Ishikawa (cell line): ENCODE results near the gene ALX4.

Experiments
- CEBPB ChIP-seq: IDR thresholded peaks from 2 replicates; pipeline ENCODE4 v1.6.1; 2012
- CREB1 ChIP-seq: IDR thresholded peaks from 2 replicates; pipeline ENCODE4 v1.6.1; 2012; ENCODE audit warnings: low read depth
- EGR1 ChIP-seq: IDR thresholded peaks from 2 replicates; pipeline ENCODE4 v1.6.1; 2012
- EP300 ChIP-seq: IDR thresholded peaks from 2 replicates; pipeline ENCODE4 v1.6.1; 2012; ENCODE audit warnings: borderline replicate concordance
- FOXM1 ChIP-seq: IDR thresholded peaks from 2 replicates; pipeline ENCODE4 v1.6.1; 2012; ENCODE audit warnings: low read depth, borderline replicate concordance
- NFIC ChIP-seq: IDR thresholded peaks from 2 replicates; pipeline ENCODE4 v1.6.1; 2012
- RAD21 ChIP-seq: IDR thresholded peaks from 2 replicates; pipeline ENCODE4 v1.6.1; 2012; ENCODE audit warnings: low read depth
- TAF1 ChIP-seq: IDR thresholded peaks from 2 replicates; pipeline ENCODE4 v1.6.1; 2012; ENCODE audit warnings: low read depth, mild to moderate bottlenecking
- TCF12 ChIP-seq: IDR thresholded peaks from 2 replicates; pipeline ENCODE4 v1.6.1; 2012; ENCODE audit warnings: low read depth
- TEAD4 ChIP-seq: IDR thresholded peaks from 2 replicates; pipeline ENCODE4 v1.6.1; 2012
- YY1 ChIP-seq: IDR thresholded peaks from 2 replicates; pipeline ENCODE4 v1.6.1; 2012; ENCODE audit warnings: low read depth
- ZBTB7A ChIP-seq: IDR thresholded peaks from 2 replicates; pipeline ENCODE4 v1.6.1; 2012; ENCODE audit warnings: low read depth
- TF ChIP-seq, protein P1 (sequence below): IDR thresholded peaks from 2 replicates; pipeline ENCODE4 v1.6.1; 2012; ENCODE audit warnings: low read depth, mild to moderate bottlenecking
- TF ChIP-seq, protein P2 (sequence below): IDR thresholded peaks from 2 replicates; pipeline ENCODE4 v1.6.1; 2012
- TF ChIP-seq, protein P3 (sequence below): IDR thresholded peaks from 2 replicates; pipeline ENCODE4 v1.6.1; 2012

ALX4 gene

DNA sequence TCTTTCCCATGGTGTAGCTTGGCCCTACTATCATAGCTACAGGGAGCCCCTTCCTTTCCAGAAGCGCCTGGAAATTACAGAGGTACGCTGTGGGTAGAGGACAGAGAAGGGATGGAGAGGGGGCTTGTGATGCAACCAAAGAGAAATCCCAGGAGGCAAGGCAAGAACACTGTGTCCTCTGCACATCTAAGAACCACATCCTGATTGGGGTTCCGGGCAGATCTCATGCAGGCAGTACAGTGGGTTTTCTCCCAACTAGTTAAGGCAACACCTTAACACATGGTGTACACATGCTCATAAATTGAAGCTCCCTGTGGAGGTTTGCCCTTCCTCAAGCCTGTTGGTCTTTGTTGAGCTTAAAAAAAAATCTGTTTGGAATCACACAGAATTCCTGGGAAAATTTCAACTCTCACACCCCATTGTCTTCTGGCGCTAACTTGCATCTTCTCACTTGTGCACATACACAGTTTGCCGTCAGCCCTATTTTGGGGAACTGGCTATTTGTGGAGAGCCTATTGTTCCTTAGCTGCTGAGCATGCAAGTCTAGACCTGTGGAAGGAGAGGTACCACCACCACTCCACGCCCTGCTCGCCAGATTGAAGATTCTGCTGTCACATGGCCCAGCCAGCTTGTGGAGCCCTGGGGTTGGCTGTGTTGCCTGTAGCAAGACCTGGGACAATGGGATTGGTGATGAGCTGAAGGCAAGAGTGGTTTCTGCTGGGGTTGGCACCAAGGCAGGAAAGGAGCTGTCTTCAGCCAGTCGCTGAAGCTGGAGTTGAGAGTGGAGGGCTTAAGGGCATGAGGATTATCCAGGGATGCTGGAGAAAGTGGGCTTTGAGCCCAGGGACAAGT, 52.4 kb downstream of the ALX4 start:
- TF ChIP-seq CEBPB, result no peak

DNA sequence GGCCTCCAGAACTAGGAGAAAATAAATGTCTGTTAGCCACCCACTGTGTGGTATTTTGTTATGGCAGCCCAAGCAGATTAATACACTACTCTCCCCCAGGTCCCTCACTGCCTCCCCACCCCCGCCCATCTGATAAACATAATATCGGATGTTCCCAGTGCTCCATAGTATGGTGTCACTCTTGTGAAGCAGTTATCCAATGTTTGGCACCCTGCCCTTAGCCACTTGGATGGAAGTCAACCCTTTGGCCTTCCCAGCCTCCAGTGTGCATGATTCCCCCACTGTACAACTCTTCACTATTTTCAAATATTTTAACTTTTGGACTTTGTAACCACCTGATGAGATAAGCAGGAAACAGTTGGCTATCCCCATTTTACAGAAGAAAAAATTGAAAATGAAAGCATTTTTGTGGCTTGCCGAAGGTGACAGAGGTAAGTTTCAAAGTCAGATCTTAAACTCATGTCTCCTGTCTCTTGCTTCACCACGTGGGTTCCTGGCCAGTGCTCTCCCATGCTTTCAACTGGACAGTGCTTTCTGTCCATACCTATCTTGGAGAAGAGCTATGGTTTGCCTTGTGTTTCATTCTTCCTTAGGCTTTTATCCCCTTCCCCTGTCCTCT, 53.2 kb downstream of the ALX4 start:
- no peak for TF ChIP-seq CREB1
- no peak for TF ChIP-seq FOXM1
- TF ChIP-seq, protein P1, sequence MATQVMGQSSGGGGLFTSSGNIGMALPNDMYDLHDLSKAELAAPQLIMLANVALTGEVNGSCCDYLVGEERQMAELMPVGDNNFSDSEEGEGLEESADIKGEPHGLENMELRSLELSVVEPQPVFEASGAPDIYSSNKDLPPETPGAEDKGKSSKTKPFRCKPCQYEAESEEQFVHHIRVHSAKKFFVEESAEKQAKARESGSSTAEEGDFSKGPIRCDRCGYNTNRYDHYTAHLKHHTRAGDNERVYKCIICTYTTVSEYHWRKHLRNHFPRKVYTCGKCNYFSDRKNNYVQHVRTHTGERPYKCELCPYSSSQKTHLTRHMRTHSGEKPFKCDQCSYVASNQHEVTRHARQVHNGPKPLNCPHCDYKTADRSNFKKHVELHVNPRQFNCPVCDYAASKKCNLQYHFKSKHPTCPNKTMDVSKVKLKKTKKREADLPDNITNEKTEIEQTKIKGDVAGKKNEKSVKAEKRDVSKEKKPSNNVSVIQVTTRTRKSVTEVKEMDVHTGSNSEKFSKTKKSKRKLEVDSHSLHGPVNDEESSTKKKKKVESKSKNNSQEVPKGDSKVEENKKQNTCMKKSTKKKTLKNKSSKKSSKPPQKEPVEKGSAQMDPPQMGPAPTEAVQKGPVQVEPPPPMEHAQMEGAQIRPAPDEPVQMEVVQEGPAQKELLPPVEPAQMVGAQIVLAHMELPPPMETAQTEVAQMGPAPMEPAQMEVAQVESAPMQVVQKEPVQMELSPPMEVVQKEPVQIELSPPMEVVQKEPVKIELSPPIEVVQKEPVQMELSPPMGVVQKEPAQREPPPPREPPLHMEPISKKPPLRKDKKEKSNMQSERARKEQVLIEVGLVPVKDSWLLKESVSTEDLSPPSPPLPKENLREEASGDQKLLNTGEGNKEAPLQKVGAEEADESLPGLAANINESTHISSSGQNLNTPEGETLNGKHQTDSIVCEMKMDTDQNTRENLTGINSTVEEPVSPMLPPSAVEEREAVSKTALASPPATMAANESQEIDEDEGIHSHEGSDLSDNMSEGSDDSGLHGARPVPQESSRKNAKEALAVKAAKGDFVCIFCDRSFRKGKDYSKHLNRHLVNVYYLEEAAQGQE, result no peak
- no peak for TF ChIP-seq TCF12
- no peak for TF ChIP-seq CEBPB
- TF ChIP-seq RAD21, result no peak
- no peak for TF ChIP-seq TAF1

DNA sequence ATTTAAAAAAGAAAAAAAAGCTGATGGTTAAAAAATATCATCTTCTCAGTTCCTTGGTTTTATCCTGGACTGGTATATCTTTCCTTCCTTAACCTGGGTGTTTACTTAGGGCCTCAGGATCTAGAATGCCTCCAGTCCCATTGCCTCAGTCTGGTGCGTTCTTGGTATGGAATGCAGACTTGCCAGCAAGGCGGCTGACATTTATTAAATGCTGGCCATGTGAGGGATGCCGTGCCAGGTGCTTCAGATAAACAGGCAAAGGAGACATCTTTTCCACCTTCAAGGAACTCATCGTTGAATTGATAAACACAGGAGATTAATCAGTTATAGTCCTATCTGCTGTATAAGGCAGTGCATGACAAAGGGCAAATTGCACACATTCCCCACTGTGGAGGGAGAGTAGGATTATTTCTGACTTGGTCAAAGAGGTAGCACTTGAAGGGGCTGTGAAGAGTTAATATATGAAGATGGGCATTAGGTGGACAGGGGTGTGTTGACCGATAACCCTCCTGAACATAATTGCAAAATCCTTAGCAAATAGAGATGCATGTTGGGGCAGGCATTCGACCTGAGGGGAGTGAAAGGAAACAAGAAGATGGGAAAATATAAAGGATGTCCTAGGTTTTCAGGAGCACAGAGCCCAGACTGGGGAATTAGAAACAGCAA, 54.4 kb downstream of the ALX4 start:
- TF ChIP-seq TCF12, result no peak
- TF ChIP-seq RAD21, result no peak
- TF ChIP-seq NFIC, result no peak
- no peak for TF ChIP-seq ZBTB7A
- no peak for TF ChIP-seq TAF1
- no peak for TF ChIP-seq CREB1
- TF ChIP-seq FOXM1, result no peak
- TF ChIP-seq TEAD4, result no peak
- TF ChIP-seq EP300, result no peak
- no peak for TF ChIP-seq CEBPB
- TF ChIP-seq, protein P2, sequence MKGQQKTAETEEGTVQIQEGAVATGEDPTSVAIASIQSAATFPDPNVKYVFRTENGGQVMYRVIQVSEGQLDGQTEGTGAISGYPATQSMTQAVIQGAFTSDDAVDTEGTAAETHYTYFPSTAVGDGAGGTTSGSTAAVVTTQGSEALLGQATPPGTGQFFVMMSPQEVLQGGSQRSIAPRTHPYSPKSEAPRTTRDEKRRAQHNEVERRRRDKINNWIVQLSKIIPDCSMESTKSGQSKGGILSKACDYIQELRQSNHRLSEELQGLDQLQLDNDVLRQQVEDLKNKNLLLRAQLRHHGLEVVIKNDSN, result no peak
- TF ChIP-seq, protein P1, result no peak
- TF ChIP-seq YY1, result no peak
- no peak for TF ChIP-seq EGR1
- TF ChIP-seq, protein P3, sequence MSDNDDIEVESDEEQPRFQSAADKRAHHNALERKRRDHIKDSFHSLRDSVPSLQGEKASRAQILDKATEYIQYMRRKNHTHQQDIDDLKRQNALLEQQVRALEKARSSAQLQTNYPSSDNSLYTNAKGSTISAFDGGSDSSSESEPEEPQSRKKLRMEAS, result no peak

DNA sequence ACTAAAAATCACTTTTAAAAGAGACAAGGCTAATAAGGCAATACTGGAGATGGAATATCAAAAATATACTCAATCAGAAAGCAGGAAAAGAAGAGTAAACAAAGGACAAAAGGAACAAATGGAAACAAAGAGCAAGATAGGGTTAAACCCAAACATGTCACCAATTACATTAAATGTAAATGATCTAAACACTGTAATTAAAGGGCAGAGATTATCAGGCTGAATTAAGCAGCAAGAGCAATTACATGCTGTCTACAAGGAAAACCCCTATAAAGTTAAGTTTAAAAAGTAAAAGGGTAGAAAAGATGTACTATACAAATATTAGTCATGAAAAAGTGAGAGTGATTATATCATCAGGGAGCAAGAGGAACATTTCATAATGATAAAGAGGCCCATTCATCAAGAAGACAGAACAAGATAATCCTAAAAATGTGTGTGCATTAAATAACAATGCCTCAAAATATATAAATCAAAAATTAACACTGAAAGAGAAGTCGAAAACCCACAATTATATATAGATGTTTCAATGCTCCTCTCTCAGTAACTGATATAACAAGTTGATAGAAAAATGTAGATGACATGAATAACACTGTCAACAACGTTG, 56.8 kb downstream of the ALX4 start:
- no peak for TF ChIP-seq RAD21
- no peak for TF ChIP-seq EP300
- no peak for TF ChIP-seq ZBTB7A
- no peak for TF ChIP-seq FOXM1
- no peak for TF ChIP-seq CREB1
- TF ChIP-seq TAF1, result no peak
- TF ChIP-seq, protein P2, result no peak
- no peak for TF ChIP-seq EGR1
- TF ChIP-seq, protein P3, result no peak
- TF ChIP-seq CEBPB, result no peak
- no peak for TF ChIP-seq TCF12
- TF ChIP-seq NFIC, result no peak
- no peak for TF ChIP-seq TEAD4
- TF ChIP-seq, protein P1, result no peak
- TF ChIP-seq YY1, result no peak
